GM18507 (cell line): ENCODE measurements around the gene DHPS.
"Not testable (repeated sequence)": the region's sequence is repeated elsewhere in the genome, so short reads cannot be mapped to it uniquely, and the experiment has no call there.

Experiments used
- DNase-seq: peaks from one replicate; pipeline ENCODE4 v3.0.0; 2011; ENCODE audit warnings: low read depth; ENCODE audit not compliant: insufficient read length; ENCODE audit errors: extremely low spot score
- FAIRE-seq: peaks from 2 replicates; lab custom pipeline; 2011; peaks lifted over from hg19 to GRCh38; lab: Jason Lieb, UNC

Gene DHPS

GRCh38 chr19:12681074-12681987 is at the start of gene DHPS:
TSS of gene DHPS (minus strand) at chr19:12681880. CDS start at chr19:12681766, 114 bp downstream.
- FAIRE-seq: peak; percentile 94

GRCh38 chr19:12731337-12731736 is 49.7 kb upstream of the DHPS start:
- FAIRE-seq (no peak), DNase-seq (no peak)

More at GRCh38 chr19:12681074-12681987, at the start of gene DHPS:
- peak; percentile 88 for DNase-seq

- FAIRE-seq: no peak
- no peak for DNase-seq
Measured at GRCh38 chr19:12730064-12730463, 48.4 kb upstream of the DHPS start.

GRCh38 chr19:12727745-12728433 is 46.2 kb upstream of the DHPS start:
- FAIRE-seq: no peak
- no peak for DNase-seq

- FAIRE-seq (no peak), DNase-seq (no peak)
Measured at GRCh38 chr19:12726988-12727316, 45.3 kb upstream of the DHPS start.

- not testable (repeated sequence) for FAIRE-seq, DNase-seq
Measured at GRCh38 chr19:12725612-12726011, 43.9 kb upstream of the DHPS start.

- DNase-seq: no peak
Measured at GRCh38 chr19:12723641-12724426, 42.2 kb upstream of the DHPS start, which contains the start of gene TNPO2. TSS of gene TNPO2 (minus strand) at chr19:12723932. CDS start at chr19:12720977, 2,955 bp downstream.

GRCh38 chr19:12723381-12723640 is 41.6 kb upstream of the DHPS start:
- no peak for FAIRE-seq
- DNase-seq: no peak

More at GRCh38 chr19:12723641-12724426, 42.2 kb upstream of the DHPS start, which contains the start of gene TNPO2:
- peak; percentile 90 for FAIRE-seq

- peak; percentile 97 for FAIRE-seq
- peak; percentile 96 for DNase-seq
Measured at GRCh38 chr19:12722566-12723380, 41.1 kb upstream of the DHPS start.

- DNase-seq: peak; percentile 63
- FAIRE-seq: no peak
Measured at GRCh38 chr19:12721656-12722565, 40.2 kb upstream of the DHPS start.

GRCh38 chr19:12720851-12721655 is 39.4 kb upstream of the DHPS start:
- FAIRE-seq (no peak), DNase-seq (no peak)

GRCh38 chr19:12720296-12720695 is 38.6 kb upstream of the DHPS start:
- FAIRE-seq: no peak
- DNase-seq: no peak

- no peak for FAIRE-seq
- DNase-seq: no peak
Measured at GRCh38 chr19:12715929-12716328, 34.2 kb upstream of the DHPS start.

- DNase-seq: no peak
- FAIRE-seq: no peak
Measured at GRCh38 chr19:12715102-12715501, 33.4 kb upstream of the DHPS start.

- not testable (repeated sequence) for DNase-seq, FAIRE-seq
Measured at GRCh38 chr19:12713304-12713703, 31.6 kb upstream of the DHPS start.

- FAIRE-seq, DNase-seq: not testable (repeated sequence)
Measured at GRCh38 chr19:12712077-12712476, 30.4 kb upstream of the DHPS start.

GRCh38 chr19:12711187-12711586 is 29.5 kb upstream of the DHPS start:
- no peak for FAIRE-seq

More at GRCh38 chr19:12711187-12711586, 29.5 kb upstream of the DHPS start:
- DNase-seq: no peak
